Activated naive CD4-positive, alpha-beta T cell (primary cell): ENCODE results near the gene KRTAP12-4.
"Not testable (repeated sequence)": the region's sequence is repeated elsewhere in the genome, so short reads cannot be mapped to it uniquely, and the experiment has no call there.

Experiments
- DNase-seq, 4 experiments: peaks; one replicate each; lab custom pipeline; 2025; lab: John Stamatoyannopoulos, UW

The KRTAP12-4 gene

DNA sequence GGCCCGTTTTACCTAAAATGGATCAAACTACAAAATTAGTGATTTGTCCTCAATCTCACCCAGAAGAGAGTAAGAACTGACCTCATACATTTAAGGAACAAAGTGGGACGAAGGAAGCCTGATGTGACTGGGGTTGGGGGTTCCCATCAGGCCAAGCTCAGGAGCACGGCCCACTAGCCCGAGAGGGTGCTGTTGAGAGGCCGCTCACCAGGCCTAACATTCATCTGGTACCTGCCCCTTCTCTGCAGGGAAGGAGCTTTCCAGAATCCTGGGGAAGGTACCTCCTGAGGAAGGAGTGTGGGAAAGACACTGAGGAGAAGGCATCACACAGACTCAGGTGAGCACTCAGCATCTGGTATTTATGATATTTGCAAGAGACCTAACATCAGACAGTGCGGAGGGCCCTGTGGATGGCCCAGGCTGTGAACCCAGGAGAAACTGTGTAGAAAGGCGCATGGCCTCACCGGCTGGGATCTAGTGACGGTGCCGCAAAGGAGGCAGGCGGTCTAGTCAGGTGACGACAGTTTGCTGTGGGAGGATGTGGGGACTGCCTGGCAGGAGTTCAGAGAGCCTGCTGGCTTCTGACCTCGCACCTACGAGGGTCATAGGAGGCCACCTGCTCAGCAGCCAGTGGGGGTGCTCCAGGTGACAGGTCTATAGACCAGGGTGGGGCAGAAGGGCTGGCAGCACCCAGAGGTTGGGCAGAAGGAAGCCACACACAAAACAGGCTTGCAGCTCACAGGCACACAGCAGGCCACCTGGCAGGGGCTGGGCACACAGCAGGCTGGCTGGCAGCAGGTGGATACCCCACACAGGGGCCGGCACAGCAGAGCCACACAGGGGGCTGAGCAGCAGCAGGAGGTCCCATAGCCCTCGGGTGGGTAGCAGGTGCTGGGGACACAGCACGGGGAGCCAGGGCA lies 543 bp downstream of the KRTAP12-4 start:
- DNase-seq, result peak in 2 of 4 experiments; percentile 25 to 33

DNA sequence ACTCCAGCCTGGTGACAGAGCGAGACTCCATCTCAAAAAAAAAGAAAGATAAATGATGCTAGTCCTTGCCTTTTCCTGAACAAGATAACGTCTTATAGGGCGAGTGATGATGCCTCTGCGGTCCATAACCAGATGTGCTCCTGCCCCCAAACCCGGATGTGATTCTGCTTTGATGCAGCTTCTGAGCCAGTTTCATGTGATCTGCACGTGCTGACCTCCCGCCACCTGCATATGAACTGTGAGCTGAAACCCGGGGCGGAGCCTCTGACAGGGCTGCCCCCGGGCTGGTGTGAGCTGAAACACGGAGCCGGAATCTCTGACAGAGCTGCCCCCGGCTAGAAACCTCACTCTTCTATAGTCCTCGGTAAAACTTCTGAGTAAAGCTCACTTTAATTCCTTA lies 1.3 kb downstream of the KRTAP12-4 start:
- no peak for DNase-seq

DNA sequence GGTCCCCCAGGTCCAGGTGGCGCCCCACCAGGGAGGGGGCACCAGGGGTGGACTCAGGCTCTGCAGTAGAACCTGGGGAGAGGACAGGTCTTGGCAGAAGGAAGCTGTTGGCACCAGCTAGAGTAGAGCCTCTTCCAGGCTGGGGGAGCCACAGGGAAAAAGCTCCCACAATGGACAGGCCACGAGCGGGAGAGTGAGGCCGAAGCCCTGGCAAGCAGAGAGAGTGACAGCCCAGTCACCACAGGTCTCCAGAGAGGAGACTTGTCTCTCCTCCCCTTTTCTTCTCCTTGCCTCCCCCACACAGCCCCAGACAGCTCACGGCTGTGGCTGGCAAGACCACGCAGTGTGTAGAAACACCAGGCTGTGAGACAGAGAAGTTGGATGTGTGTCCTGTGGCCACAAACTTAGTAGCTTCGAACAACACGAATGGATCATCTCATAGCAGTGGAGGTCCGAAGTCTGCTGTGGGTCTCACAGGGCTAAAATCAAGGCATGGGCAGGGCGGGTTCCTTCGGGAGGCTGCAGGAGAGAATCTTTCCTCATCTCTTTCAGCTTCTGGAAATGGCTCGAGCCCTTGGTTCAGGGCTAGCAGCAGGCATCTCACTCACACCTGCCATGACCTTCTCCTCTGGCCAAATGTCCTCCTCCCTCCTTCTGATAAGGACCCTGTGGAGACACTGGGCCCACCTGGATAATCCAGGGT lies 3.3 kb downstream of the KRTAP12-4 start:
- DNase-seq, result no peak

GRCh38 chr21:44650265-44650972 lies 4.0 kb downstream of the KRTAP12-4 start:
- no peak for DNase-seq

GRCh38 chr21:44649521-44650100 lies 4.8 kb downstream of the KRTAP12-4 start:
- no peak for DNase-seq

DNA sequence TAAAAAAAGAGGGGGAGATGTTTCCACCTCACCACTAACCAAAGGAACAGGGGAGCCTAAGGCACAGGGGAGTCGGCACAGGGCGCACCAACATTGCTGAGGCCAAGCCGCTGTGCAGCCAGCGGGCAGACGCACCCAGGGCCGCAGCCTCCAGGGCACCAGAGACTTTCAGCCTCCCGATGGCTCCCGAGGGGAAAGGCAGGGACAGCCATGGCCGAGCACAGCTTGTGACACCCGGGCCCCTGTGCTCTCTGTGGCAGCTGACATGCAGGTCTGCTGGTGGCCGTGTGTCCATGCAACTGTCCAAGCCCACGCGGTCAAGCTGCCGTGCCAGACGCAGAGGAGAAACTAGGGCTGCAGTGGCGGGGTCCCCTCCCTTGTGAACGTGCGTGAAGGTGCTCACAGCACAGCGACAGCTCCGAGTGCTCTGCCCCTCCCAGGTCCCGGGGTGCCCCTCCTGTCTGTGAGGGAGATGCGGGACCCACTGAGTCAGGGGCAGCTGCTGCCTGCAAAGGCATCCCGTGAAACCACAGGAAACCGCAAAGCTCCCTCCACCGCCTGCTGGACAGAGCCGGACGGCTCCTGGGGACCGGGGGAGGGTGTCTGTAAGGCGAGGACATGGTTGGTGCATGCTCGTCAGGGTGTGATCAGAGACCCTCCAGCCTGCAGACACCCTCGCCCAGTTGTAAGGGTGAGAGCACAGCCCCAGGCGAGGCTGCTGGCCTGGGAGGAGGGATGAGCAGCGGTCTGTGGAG lies 5.7 kb downstream of the KRTAP12-4 start:
- no peak for DNase-seq

DNA sequence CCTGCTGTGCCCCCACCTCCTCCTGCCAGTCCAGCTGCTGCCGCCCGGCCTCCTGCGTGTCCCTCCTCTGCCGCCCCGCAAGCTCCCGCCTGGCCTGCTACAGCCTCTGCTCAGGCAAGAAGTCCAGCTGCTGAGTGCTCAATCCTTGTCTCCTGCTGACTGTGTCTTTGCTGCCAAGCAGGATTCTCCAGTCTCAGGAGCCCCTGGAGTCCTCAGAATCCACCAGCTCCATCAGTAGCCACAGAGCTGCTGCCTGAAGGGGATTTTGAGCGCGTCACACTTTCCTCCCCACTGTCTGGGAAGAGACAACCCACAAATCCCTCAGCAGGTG lies 7.3 kb downstream of the KRTAP12-4 start:
- no peak for DNase-seq

DNA sequence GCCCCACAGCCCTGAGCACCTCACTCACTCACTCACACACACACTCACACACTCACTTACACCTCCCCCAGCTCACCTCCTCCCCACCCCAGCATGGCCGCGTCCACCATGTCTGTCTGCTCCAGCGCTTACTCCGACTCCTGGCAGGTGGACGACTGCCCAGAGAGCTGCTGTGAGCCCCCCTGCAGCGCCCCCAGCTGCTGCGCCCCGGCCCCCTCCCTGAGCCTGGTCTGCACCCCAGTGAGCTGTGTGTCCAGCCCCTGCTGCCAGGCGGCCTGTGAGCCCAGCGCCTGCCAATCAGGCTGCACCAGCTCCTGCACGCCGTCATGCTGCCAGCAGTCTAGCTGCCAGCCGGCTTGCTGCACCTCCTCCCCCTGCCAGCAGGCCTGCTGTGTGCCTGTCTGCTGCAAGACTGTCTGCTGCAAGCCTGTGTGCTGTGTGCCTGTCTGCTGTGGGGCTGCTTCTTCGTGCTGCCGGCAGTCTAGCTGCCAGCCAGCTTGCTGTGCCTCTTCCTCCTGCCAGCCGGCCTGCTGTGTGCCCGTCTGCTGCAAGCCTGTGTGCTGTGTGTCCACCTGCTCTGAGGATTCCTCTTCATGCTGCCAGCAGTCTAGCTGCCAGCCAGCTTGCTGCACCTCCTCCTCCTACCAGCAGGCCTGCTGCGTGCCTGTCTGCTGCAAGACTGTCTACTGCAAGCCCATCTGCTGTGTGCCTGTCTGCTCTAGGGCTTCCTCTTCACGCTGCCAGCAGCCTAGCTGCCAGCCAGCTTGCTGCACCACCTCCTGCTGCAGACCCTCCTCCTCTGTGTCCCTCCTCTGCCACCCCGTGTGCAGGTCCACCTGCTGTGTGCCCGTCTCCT lies 7.9 kb downstream of the KRTAP12-4 start, which contains the start of gene KRTAP10-11:
TSS of gene KRTAP10-11 (plus strand) at position 49 of the 856 bp plus-strand sequence. CDS start at position 94, 45 bp downstream.
- not testable (repeated sequence) for DNase-seq

- DNase-seq, result no peak
Observed at GRCh38 chr21:44644878-44645277, 9.6 kb downstream of the KRTAP12-4 start.

- no peak for DNase-seq
Observed at GRCh38 chr21:44643741-44644310, 10.6 kb downstream of the KRTAP12-4 start.

GRCh38 chr21:44640761-44641160 lies 13.7 kb downstream of the KRTAP12-4 start:
- no peak for DNase-seq

GRCh38 chr21:44639331-44639655 lies 15.2 kb downstream of the KRTAP12-4 start:
- no peak for DNase-seq

DNA sequence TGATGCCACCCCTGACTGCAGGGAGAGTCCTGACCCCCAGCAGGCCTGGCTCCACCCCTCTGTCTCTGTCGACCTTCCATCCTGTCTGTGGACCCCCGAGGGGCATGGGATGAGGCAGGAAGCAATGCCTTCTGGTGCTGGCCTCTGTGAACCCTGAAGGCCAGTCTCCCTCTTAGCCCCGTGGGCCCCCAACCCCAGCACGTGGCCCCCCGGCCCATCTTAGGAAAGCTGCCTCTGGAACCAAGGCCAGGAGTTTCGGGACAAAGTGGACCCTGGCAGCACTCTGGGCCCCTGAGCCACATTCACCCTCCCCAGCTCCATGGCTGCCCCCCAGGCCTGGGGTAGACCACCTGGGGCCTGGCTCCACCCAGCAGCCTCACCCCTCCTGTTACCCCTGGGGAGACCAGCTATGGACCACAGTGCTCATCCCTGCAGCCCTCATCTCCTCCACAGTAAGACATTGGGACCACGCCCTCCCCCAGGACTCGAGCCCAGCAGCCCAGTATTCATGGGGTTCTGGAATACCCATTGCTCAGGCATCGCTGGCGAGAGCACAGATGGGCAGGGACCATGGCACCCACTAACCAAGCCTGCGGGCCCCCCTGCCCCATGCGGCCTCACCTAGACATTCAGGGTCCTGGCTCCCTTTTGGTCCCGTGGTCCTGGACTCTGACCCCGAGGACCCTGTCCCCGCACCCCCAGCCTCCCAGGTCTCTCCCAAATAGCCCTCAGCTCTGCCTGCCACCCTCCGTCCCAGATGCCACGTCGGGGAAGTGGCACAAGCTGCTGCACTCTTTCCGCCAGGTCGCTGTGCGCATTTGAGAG lies 15.7 kb downstream of the KRTAP12-4 start:
- DNase-seq, result not testable (repeated sequence)

DNA sequence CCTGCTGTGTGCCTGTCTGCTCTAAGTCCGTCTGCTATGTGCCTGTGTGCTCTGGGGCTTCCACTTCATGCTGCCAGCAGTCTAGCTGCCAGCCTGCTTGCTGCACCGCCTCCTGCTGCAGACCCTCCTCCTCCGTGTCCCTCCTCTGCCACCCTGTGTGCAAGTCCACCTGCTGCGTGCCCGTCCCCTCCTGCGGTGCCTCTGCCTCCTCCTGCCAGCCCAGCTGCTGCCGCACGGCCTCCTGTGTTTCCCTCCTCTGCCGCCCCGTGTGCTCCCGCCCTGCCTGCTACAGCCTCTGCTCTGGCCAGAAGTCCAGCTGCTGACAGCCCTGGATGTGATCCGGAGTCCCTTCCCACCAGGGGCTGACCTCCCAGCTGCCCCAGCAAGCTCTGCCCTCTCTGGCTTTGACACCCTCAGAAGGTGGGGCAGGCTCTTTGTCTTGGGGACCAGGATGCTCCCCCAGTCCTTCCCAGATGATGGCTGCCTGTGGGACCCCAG lies 16.6 kb downstream of the KRTAP12-4 start:
- not testable (repeated sequence) for DNase-seq

DNA sequence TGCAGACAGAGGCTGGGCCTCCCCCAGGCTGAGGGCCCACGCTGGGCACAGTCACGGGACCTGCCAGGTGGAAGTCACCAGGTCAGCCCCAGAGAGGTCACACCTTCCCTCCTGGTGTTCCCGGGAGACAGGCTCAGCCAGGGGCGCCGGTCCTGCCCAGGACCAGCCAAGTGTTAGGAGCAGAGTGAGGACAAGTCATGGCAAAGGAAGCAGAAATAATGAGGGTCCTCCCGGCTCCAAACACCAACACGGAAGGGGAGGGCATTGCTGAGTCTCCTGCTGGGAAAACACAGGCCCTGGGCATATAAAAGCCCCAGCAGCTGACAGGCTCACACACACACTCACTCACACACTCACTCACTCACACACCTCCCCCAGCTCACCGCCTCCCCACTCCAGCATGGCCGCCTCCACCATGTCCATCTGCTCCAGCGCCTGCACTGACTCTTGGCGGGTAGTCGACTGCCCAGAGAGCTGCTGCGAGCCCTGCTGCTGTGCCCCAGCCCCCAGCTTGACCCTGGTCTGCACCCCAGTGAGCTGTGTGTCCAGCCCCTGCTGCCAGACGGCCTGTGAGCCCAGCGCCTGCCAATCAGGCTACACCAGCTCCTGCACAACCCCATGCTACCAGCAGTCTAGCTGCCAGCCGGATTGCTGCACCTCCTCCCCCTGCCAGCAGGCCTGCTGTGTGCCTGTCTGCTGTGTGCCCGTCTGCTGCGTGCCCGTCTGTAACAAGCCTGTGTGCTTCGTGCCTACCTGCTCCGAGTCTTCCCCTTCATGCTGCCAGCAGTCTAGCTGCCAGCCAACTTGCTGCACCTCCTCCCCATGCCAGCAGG lies 17.2 kb downstream of the KRTAP12-4 start, which contains the start of gene KRTAP10-10:
TSS of gene KRTAP10-10 (plus strand) at position 339 of the 833 bp plus-strand sequence. CDS start at position 401, 62 bp downstream.
- DNase-seq, result no peak

DNA sequence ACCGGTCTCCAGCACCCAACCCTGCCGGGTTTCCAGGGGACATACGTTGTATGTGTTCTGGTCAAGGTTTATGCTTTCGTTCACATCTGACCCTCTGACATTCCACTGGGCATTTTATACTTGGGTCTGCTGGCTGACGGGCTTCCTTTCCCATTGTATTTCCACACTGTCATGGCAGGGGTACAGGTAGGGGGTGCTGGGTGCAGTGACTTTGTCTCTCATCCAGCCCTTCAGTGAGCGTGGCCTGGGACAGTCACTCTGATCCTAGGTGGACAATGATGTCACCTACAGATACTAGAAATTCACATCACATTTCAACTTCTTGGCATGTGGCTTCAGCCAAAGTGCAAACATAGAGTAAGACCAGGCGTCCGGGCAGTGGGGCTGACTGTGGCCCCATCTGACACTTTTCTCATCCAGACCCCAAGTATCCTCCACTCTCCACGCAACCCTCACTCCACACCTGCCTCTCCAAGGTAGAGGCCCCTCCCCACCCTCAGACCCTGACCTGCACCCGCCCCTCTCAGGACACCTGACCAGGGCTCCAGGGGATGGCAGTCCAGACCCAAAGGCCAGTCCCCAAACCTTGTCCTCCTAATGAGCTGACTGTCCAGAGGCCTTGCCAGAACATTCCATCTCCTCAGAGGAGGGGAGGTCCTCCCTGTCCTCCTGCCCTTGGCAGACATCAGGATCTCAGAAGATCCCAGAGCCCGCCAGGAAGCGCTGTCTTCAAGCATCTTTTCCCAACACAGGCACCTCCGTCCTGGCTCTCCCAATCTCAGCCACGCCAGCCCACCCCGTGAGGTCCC lies 18.0 kb downstream of the KRTAP12-4 start:
- no peak for DNase-seq

GRCh38 chr21:44632067-44632466 lies 22.4 kb downstream of the KRTAP12-4 start:
- DNase-seq, result no peak
